KOPT-K1 (cell line): ENCODE measurements around the gene NDNF.

ENCODE experiments used
- H3K27ac ChIP-seq: fragments of 200-600 bp; sonication (generic); 2 replicates; pipeline ENCODE4 v1.5.1; 2016; ENCODE audit warnings: antibody characterized with exemption, mild to moderate bottlenecking, low read depth, low read length; ENCODE audit not compliant: poor library complexity, severe bottlenecking
- H3K36me3 ChIP-seq: fragments of 200-600 bp; sonication (generic); 2 replicates; pipeline ENCODE4 v1.5.1; 2017; ENCODE audit warnings: antibody characterized with exemption, mild to moderate bottlenecking, low read length, moderate library complexity; ENCODE audit not compliant: insufficient read depth
- H3K9me3 ChIP-seq: fragments of 200-600 bp; sonication (generic); 2 replicates; pipeline ENCODE4 v1.5.1; 2017; ENCODE audit warnings: antibody characterized with exemption, low read length, mild to moderate bottlenecking; ENCODE audit not compliant: insufficient read depth, poor library complexity, severe bottlenecking

Gene NDNF

DNA sequence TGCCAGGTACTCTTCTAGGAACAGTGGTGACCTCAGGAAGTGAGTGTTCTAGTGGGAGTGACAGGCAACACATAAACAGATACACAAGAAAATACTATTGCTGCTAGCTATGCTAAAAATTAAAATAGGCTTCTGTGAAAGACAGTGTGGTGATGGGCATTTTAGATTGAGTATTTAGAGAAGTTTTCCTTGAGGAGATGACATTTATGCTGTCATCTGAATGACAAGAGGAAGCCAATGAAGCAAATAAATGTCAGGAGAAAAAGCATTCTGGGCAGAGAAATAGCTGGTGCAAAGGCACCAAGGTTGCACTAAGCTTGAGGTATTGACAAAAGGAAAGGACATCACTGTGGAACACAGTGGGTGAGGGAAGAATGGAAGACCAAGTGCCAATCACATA is 18.0 kb downstream of the NDNF start:
- Histone ChIP-seq H3K27ac (no peak overlapping the region), H3K9me3 (no peaks in the 10 kb centered on the region), H3K36me3 (no peaks in the 10 kb centered on the region)

- H3K9me3 ChIP-seq: no peaks in the 10 kb centered on the region
- no peak overlapping the region for H3K27ac ChIP-seq
- H3K36me3 ChIP-seq: no peaks in the 10 kb centered on the region
Measured at GRCh38 chr4:121053601-121054143, 18.7 kb downstream of the NDNF start.

GRCh38 chr4:121050300-121050699 is 22.0 kb downstream of the NDNF start:
- no peaks in the 10 kb centered on the region for H3K9me3 ChIP-seq
- no peak overlapping the region for H3K27ac ChIP-seq
- H3K36me3 ChIP-seq: no peaks in the 10 kb centered on the region

- Histone ChIP-seq H3K27ac (no peak overlapping the region), H3K36me3 (no peaks in the 10 kb centered on the region), H3K9me3 (no peaks in the 10 kb centered on the region)
Measured at GRCh38 chr4:121049072-121049599, 23.2 kb downstream of the NDNF start.

DNA sequence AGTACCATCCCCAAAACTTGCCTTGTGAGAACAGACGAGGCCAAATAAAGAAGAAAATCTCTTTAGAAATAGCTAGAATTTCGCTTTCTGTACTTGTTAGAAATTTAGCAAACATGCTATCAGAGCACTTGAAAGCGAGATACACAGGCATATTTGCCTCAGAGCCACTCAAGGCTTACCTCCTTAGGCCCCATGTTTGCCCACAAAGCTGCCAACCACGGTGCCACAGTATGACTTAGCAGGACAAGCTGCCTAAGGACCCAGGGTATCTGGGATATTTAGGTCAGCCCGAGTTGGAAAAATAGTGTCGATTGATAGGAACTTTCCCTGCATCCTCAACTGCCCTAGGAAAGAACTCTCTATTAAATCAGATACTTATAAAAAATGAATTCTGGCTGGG is 24.2 kb downstream of the NDNF start:
- Histone ChIP-seq H3K36me3 (no peaks in the 10 kb centered on the region), H3K9me3 (no peaks in the 10 kb centered on the region), H3K27ac (no peak overlapping the region)

DNA sequence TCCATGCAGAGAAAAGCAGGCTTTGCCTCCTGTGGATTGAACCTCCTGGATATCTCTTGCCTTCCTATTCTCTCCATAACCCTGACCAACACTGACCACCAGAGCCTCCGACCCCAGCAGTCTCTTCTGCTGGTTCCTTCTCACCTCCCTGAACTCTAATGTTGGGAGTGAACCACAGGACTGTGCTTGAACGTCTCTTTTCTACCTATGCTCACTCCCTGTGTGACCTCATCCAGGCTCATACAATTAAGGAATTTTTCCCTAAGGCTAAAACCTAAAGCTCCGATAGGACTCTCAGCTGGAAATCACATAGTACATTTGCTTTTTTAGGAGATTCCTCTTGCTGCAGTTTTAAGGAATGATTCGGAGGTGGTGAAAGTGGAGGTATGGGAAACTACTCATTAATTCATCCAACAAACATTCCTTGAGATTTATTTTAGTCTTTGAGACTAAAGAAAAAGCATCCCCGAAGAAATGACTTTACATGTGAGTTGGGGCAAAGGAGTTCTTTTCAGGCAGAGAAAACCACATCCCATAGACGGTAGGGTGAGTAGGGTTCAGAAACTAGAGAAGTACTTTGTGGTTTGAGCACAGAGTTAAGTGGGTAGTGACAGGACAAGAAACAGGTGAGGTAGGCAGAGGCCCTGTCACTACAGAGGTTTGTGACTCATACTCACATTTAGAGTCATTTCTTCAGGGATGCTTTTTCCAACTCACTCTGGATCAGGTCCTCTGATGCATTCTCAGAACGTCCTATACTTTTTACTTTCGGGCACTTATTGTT is 30.8 kb downstream of the NDNF start:
- Histone ChIP-seq H3K9me3 (no peaks in the 10 kb centered on the region), H3K36me3 (no peaks in the 10 kb centered on the region), H3K27ac (no peak overlapping the region)

- Histone ChIP-seq H3K9me3 (no peaks in the 10 kb centered on the region), H3K36me3 (no peaks in the 10 kb centered on the region), H3K27ac (no peak overlapping the region)
Measured at GRCh38 chr4:121034017-121034416, 38.3 kb downstream of the NDNF start.

DNA sequence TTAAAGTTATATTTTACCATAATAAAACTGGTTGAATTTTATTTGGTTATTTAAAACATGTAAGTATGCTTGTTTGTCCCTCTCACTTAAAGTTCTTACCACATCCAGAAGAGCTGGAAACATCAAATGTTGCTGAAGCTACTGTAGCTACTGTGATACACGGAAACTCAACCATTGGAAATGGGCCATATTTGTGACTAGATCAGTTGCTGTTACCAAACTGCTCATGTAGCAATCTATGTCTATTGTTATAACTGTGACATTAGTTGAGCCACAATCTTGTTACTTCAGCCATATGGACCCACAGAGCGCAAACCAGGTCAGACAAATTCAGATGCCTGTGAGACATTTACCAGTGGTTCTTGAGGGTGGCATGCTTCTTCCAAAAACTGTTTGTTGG is 41.6 kb downstream of the NDNF start:
- no peak overlapping the region for H3K27ac ChIP-seq
- H3K36me3 ChIP-seq: no peaks in the 10 kb centered on the region
- no peaks in the 10 kb centered on the region for H3K9me3 ChIP-seq

DNA sequence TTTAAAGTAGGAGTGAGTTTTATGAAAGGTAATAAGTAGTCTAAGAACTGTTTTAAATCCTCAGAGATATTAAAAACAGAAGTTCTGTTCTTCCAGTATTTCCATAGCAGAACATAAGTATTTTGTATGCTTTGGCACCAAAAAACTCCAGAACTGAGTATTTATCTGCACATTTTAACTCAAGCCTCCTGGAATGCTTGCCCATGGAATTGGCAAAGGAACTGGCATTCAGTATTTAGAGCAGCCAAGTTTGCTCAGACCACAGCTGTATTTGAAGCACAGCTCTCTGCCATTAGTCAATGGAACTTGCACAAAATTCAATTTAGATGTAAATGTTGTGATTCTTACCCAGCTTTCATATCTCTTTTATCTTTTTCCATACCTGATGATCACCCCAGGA is 42.2 kb downstream of the NDNF start:
- H3K9me3 ChIP-seq: no peaks in the 10 kb centered on the region
- H3K36me3 ChIP-seq: no peaks in the 10 kb centered on the region
- no peak overlapping the region for H3K27ac ChIP-seq

DNA sequence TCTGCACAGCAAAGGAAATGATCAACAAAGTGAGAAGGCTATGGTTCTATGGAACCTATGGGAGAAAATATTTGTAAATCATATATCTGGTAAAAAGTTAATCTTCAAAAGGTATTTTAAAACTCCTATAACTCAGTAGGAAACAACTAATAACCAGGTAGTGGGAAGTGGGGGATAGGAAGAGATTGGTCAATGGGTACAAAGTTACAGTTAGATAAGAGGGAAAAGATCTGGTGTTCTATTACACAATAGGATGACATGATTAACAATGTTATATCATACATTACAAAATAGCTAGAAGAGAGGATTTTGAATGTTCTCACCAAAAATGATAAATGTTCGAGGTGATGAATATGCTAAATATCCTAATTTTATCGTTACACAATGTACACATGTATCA is 46.3 kb downstream of the NDNF start:
- Histone ChIP-seq H3K27ac (no peak overlapping the region), H3K36me3 (no peaks in the 10 kb centered on the region)

DNA sequence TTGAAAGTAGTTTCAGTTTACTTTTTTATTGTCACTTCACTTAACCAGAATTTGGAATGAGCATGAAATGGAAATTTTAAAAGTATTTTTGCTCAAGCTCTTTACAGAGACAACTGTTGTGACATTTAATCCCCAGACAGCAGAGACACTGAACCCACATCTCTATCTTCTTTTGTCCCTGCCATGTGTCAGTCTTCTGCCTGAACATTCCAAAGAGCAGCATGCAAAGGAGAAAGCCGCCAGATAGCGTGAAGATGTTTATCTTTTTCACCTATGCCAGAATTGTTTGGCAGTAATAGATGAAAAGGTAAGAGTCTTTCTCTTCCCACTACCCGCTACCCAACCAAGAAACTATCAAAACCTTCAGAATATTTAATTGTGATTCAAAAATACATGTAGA is 46.8 kb downstream of the NDNF start:
- H3K27ac ChIP-seq: no peak overlapping the region
- H3K36me3 ChIP-seq: no peaks in the 10 kb centered on the region
- no peaks in the 10 kb centered on the region for H3K9me3 ChIP-seq

More for the DNA sequence above, 46.3 kb downstream of the NDNF start:
- no peaks in the 10 kb centered on the region for H3K9me3 ChIP-seq

- Histone ChIP-seq H3K9me3 (no peaks in the 10 kb centered on the region), H3K27ac (no peak overlapping the region), H3K36me3 (no peaks in the 10 kb centered on the region)
Measured at GRCh38 chr4:121018543-121018942, 53.8 kb downstream of the NDNF start.

- Histone ChIP-seq H3K9me3 (no peaks in the 10 kb centered on the region), H3K27ac (no peak overlapping the region), H3K36me3 (no peaks in the 10 kb centered on the region)
Measured at GRCh38 chr4:121016611-121017010, 55.7 kb downstream of the NDNF start.

DNA sequence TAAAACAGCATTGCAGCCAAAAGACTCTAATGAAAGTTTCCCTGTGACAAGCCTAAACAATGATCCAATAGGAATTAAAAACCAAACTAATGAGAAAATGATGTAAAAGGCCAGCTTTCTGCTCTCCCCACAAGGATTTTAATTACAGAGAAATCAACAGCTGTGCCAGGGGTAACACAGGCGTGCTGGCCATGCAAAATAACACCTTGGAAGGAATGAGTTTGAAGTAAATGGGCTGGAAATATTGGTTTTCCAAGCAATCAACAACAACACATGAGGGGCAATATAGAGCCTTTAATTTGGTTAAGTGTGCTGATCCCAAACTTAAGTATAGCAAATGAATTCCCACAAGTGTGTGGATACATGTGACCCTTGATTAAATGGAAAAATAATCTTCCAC is 56.9 kb downstream of the NDNF start:
- no peaks in the 10 kb centered on the region for H3K36me3 ChIP-seq
- no peak overlapping the region for H3K27ac ChIP-seq

GRCh38 chr4:121014544-121014943 is 57.8 kb downstream of the NDNF start:
- Histone ChIP-seq H3K27ac (no peak overlapping the region), H3K9me3 (no peaks in the 10 kb centered on the region), H3K36me3 (no peaks in the 10 kb centered on the region)

More for the DNA sequence above, 56.9 kb downstream of the NDNF start:
- no peaks in the 10 kb centered on the region for H3K9me3 ChIP-seq

- no peak overlapping the region for H3K27ac ChIP-seq
- H3K36me3 ChIP-seq: no peaks in the 10 kb centered on the region
- no peaks in the 10 kb centered on the region for H3K9me3 ChIP-seq
Measured at GRCh38 chr4:121011780-121012340, 60.5 kb downstream of the NDNF start.
